NCI-H748 (cell line): ENCODE measurements around the gene ZNF467.

ENCODE experiments used
- DNase-seq: peaks from one replicate; lab custom pipeline; 2025; ENCODE audit not compliant: unreplicated experiment; lab: John Stamatoyannopoulos, UW

ZNF467 gene, protein sequence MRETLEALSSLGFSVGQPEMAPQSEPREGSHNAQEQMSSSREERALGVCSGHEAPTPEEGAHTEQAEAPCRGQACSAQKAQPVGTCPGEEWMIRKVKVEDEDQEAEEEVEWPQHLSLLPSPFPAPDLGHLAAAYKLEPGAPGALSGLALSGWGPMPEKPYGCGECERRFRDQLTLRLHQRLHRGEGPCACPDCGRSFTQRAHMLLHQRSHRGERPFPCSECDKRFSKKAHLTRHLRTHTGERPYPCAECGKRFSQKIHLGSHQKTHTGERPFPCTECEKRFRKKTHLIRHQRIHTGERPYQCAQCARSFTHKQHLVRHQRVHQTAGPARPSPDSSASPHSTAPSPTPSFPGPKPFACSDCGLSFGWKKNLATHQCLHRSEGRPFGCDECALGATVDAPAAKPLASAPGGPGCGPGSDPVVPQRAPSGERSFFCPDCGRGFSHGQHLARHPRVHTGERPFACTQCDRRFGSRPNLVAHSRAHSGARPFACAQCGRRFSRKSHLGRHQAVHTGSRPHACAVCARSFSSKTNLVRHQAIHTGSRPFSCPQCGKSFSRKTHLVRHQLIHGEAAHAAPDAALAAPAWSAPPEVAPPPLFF

DNA sequence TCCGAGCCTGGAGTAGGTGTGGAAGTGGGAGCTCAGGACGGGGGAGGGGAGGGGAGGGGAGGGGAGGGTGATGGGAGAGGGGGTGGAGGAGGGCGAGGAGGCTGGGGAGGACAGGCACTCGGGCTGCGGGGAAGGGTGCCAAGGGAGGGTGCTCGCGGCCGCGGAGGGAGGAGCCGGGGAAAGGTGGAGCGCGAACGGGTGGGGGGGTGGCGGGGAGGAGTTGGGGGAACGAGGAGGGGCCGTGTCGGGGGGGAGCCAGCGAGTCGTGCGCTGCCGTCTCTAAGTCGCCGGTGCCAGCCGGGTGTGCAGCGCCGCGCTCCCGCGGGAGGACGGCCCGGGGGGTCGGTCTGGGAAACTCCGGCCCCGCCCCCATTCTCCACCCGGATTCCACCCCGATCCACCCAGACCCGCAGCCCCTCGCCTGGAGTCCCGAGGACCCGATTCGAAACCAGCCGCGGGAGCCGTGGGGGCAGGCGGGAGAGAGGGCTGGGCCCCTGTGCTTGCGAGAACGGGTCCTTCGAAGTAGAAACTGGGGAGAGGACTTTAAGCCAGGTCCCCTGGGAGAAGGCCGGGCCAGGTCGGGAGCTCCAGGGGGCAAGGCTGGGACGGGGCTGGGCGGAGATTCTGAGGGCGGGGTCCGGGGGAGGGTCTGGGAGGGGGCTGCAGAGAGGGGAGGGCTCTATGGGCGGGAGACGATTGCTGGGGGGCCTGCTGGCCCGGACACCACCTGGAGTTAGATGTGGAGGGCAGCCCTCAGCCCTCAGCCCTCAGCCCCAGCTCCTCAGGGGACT lies at the start of gene ZNF467:
Gene ZNF467, minus strand, starts transcription at position 143 of the 791 bp plus-strand sequence. CDS start 2,556 bp downstream, outside the sequence.
- peak; percentile 49 for DNase-seq

DNA sequence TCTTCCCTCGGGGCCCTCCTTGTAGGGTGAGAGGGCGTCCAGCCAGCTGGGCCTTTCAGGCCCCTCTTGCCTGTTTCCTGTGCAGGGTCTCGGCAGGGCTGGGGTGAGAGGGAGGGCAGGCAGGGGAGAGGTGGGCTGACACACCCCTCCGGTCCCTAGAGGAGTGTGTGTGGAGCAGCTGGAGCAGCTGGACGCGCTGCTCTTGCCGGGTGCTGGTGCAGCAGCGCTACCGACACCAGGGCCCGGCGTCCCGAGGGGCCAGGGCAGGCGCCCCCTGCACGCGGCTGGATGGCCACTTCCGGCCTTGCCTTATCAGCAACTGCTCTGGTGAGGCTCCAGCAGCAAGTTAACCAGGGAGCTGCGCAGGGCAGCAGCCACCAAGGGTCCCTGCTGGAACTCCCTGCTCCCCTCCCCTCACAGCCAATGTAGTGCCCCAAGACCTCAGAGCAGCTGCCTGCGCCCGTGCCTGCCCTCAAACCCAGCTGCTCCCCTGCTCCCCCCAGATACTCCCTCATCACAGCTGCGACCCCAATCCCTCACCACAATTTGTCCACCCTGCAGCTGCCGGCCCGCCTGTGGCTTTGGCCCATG lies 49.1 kb upstream of the ZNF467 start:
- DNase-seq, result no peak

DNA sequence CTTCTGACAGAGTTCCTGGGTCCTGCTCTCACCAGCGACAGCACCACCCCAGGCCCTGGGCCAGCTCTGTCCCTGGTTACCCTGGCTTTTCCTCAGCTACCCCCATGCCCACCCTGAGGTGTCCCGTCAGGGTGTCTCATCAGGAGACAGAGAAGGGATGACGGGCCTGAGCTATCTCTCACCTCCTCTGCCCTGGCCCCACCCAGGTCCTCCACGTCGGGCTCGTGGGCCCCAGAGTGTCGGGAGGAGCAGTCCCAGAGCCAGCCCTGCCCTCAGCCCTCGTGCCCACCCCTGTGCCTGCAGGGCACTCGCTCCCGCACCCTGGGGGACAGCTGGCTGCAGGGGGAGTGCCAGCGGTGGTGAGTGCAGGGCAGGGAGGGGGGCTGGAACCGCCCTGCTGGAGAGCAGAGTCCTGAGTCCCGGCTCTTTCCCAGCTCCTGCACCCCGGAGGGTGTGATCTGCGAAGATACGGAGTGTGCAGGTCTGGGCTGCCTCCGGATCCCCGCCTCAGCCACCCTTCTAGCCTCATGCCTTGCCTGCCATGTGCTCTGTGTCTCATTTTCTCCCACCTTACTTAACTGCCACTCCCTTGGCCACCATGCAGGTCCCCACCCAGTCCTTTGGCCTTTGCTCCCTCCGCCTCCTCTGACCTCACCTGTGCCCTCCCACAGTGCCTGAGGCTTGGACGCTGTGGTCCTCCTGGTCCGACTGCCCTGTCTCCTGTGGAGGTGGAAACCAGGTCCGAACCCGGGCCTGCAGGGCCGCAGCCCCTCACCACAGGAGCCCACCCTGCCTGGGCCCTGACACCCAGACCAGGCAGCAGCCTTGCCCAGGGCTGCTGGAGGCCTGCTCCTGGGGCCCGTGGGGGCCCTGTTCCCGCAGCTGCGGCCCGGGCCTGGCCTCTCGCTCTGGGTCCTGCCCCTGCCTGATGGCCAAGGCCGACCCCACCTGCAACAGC lies 48.1 kb upstream of the ZNF467 start:
- no peak for DNase-seq

DNA sequence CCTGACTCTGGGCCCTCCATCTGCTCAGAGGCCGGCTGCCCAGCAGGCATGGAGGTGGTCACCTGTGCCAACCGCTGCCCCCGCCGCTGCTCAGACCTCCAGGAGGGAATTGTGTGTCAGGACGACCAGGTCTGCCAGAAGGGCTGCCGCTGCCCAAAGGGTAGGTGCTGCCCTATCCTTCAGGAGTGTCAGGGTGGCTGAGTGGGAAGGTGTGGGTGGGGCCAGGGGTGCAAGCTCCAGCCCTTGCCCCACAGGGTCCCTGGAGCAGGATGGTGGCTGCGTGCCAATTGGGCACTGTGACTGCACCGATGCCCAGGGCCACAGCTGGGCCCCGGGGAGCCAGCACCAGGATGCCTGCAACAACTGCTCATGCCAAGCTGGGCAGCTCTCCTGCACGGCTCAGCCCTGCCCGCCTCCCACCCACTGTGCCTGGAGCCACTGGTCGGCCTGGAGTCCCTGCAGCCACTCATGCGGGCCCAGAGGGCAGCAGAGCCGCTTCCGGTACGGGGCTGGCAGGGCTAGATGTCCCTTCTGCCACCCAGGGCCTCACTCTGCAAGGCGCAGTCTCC lies 47.3 kb upstream of the ZNF467 start:
- no peak for DNase-seq

DNA sequence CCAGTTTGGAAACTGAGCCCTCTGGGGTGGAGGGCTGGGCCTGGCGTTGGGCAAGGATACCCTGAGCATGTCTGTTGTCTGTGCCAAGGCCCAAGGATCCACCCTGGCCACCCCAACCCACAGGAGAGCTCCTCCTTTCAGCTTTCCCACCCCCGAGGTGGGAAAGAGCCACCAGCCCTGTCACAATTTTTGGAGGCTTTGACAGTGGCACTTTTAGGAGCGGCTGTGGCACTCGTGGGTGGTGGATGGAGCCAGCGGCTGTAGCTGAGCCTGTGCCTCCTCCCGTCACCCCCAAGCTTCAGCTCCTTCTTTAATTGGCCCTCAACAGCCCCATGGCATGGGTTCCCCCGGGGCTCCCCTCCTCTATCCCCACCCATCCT lies 46.6 kb upstream of the ZNF467 start:
- no peak for DNase-seq

DNA sequence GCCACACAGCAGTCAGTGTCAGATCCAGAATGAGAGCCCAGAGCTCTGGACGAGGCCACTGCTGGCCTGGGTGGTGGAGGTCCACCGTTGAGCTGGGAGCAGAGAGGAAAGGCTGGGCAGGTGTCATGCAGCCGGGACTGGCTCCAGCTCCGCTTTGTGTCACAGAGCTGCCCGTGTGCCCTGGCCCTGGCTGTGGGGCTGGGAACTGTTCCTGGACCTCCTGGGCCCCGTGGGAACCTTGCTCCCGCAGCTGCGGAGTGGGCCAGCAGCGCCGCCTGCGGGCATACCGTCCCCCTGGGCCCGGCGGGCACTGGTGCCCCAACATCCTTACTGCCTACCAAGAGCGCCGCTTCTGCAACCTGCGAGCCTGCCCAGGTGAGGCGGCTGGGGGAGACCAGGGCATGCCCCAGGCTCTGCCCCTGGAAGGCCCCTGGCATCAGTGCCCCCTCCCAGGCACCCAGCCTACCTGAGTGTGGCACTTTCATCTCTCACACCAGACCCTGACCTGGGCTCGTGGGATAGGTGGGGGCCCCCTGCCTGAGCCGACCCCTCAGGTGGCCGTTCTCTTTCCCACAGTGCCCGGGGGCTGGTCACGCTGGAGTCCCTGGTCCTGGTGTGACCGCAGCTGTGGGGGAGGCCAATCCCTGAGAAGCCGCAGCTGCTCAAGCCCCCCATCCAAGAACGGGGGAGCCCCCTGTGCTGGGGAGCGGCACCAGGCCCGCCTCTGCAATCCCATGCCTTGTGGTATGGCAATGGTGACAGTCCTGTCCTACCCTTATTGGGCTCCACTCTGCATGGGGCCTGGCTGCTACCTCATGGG lies 46.0 kb upstream of the ZNF467 start:
- DNase-seq, result no peak

DNA sequence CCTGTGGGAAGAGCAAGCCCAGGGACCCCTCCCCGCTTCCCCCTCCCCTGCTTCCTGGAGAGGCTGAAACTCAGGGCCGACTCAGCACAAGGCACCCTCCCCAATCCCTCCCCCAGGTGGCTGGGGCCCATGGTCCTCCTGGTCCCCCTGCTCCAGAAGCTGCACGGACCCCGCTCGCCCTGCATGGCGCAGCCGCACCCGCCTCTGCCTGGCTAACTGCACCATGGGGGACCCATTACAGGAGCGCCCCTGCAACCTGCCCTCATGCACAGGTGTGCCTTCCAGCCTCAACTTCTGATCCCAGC lies 45.1 kb upstream of the ZNF467 start:
- no peak for DNase-seq

DNA sequence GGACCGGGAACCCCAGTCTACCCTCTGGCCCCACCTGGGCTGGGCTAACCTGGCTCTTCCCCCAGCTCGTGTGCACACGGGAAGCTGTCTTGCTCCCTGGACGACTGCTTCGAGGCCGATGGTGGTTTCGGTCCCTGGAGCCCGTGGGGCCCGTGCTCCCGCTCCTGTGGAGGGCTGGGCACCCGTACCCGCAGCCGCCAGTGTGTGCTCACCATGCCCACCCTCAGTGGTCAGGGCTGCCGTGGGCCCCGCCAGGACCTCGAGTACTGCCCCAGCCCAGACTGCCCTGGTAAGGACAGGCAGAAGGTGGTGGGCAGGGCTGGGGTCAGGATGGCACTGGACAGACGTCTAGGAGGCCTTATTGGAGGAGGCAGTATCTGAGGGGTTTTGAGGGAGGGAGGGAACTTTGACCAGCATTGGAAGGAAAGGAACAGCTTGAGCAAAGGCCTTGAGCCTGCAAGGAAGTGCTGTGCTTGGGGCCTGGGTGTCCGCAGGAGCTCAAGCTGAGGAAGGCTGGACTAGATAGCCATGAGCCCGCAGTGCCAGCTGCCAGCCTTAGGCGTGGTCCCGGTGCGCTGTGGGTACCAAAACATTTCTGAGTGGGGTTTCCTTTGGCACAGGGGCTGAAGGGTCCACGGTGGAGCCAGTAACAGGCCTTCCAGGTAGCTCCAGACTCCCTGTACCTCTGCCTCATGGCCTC lies 44.6 kb upstream of the ZNF467 start:
- no peak for DNase-seq

DNA sequence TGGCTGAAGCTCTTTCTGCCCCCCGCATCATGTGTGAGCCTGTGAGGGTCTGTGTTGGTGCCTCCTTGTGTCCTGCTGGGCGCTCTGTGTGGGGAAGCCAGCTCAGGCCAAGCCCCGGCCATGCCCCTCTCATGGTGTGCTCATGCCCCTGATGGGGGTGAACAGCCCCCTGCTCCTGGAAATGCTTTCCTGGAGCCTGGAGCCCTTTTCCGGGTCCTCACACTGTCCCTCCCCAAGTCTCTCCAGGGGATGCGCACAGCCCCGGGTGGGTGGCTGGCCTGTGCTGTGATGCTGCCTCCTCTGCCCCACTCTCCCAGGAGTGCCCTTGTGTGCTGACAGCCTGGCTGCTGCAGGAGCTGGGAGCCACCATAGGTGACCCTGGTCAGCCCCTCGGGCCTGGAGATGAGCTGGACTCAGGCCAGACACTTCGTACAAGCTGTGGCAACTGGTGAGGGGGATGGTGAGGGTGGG lies 43.9 kb upstream of the ZNF467 start:
- DNase-seq, result no peak

DNA sequence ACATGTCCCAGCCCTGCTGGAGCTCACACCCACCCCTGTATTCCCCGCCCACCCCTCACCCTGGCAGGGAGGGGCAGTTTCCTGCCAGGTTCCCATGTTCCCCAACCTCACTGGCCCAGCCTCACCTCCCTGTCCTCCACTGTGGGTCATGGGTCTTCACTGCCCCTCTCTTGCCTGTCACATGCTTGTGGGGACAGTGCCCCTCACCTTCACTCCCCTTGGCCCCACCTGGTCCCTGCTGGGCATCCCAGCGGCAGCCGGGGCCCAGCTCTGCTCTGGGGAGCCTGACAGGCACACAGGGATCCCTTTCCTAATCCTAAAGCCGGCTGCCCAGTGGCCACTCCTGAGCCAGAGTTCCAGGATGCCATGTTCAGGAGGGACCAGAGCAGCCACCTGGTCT lies 43.4 kb upstream of the ZNF467 start:
- DNase-seq, result no peak

DNA sequence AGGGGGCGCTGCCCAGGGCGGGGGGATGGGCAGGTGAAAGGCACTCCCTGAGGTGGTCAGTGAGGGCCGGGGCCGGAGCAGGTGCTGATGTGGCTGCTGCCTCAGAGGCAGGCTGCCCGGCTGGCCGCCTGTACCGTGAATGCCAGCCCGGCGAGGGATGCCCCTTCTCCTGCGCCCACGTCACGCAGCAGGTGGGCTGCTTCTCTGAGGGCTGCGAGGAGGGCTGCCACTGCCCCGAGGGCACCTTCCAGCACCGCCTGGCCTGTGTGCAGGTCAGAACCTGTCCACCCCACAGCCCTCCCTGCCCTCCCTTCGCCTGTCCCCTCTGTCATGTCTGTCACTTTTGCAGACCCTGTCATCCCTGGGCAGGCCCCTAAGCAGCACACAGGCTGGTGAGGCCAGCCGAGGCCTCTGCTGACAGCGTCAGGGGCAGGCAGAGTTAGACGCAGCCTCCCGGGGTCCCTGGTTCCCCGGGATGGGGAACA lies 42.9 kb upstream of the ZNF467 start:
- no peak for DNase-seq

DNA sequence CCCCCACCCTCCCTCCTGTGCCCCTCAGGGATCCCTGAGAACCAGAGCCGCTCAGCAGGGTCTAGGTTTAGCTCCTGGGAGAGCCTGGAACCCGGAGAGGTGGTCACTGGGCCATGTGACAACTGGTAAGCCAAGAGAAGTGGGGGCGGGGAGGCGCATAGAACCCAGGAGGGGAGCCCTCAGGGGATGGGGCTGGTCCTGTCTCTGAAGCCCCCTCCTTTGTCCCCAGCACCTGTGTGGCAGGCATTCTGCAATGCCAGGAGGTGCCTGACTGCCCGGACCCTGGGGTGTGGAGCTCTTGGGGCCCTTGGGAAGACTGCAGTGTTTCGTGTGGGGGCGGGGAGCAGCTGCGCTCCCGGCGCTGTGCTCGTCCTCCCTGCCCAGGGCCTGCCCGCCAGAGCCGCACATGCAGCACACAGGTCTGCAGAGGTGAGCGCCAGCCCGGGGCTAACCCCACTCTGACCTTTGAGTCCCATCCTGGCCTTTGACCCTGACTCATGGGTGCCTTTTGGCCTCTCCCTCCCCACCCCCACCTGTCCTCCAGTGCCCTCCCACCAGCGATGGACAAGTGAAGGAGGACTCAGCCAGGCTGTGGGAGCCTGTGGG lies 42.4 kb upstream of the ZNF467 start:
- no peak for DNase-seq

DNA sequence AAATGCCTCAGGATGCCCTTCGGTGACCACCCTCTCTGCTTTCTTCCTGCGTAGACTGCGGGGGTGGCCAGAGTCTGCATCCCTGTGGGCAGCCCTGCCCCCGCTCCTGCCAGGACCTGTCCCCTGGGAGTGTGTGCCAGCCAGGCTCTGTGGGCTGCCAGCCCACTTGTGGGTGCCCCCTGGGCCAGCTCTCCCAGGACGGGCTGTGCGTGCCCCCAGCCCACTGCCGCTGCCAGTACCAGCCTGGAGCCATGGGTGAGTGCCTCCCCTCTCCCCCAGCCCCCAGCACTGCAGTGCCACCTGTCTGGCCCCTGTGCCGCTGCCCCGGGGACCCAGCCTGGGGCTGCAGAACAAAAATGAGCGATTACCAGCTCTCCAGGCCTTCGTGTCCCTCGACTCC lies 41.7 kb upstream of the ZNF467 start:
- DNase-seq, result no peak

DNA sequence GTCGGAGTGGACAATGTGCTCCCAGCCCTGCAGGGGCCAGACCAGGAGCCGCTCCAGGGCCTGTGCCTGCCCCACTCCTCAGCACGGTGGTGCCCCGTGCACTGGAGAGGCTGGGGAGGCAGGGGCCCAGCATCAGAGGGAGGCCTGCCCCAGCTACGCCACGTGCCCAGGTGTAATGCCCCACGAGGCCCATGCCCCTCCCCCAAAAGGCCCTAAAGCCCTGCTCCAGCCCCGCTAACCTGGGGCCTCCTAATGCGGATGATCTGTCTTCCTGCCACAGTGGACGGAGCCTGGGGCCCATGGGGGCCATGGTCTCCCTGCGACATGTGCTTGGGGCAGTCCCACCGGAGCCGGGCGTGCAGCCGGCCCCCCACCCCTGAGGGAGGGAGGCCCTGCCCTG lies 41.1 kb upstream of the ZNF467 start:
- no peak for DNase-seq

DNA sequence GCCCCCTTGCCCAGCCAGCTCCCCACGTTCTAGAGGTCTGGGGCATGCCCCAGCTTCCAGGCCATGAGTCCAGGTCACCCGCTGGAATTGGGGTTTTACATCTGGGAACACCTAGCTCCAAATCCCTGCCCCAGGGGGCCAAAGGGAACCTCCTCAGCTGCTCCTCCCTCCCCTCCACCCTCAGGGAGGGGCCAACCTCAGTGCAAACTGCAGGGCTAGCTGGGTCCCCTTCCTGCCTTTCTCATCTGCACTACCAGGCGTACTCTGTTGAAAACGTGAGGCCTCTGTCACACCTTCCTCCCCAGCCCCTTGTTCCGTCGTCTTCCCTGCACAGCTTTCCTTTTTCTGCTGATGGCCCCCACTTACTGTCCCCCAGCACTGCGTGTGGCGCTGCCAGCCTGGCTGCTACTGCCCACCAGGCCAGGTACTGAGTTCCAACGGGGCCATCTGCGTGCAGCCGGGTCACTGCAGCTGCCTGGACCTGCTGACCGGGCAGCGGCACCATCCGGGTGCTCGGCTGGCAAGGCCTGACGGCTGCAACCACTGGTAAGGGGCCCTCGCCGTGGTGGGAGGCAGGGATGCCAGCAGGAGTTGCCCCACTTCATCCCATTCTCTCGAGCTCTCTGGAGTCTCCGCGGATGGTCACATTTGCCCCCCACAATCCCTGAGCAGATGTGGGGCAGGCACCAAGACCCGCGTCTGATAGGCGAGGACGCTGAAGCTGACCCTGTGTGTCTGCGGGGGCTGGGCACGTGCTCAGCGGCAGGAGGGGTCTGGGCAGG lies 40.1 kb upstream of the ZNF467 start:
- no peak for DNase-seq

DNA sequence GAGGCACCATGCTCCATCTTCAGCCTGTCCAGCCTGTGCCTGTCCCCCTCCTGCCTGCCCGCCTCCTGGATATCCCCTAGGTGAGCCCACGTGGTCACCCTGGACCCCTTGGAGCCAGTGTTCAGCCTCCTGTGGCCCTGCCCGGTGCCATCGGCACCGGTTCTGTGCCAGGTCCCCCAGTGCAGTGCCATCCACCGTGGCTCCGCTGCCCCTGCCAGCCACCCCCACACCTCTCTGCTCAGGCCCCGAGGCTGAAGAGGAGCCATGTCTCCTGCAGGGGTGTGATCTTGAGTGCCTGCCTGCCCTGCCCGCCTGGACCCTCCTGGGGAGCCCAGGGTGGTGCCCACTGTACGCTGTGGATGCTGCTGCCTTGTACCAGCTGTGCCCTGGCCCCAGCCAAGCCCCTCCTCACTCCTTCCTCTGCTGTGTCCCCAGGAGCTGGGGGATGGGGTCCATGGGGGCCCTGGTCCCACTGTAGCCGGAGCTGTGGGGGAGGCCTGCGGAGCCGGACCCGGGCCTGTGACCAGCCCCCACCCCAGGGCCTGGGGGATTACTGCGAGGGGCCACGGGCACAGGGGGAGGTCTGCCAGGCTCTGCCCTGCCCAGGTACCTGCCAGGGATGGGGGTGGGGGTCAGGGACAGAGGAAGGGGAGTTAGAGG lies 38.6 kb upstream of the ZNF467 start:
- no peak for DNase-seq

DNA sequence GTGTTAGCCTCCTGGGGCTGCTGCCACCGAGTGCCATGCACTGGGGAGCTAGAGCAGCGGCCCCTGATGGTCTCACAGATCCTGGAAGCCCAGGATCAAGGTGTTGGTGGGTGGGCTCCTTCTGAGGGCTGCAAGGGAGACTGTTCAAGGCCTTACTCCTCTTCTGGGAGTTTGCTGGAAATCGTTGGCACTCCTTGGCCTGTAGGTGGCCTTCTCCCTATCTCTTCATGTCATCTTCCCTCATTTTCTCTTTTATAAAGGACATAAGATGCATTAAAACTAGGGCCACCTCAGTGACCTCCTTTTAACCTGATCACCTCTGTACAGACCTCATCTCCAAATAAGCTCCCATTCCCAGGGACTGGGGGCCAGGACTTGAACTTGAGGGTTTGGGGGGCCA lies 37.8 kb upstream of the ZNF467 start:
- DNase-seq, result no peak
